Activated naive CD8-positive, alpha-beta T cell treated with anti-CD3 and anti-CD28 coated beads, Interleukin-2, amount 50 U/mL, for 16 hours (primary cell): ENCODE data around the gene PLCB1.
"Not testable (repeated sequence)": the region's sequence is repeated elsewhere in the genome, so short reads cannot be mapped to it uniquely, and the experiment has no call there.

ENCODE experiments used
- DNase-seq: peaks from one replicate; pipeline ENCODE4 v3.0.0-alpha.2; 2020; ENCODE audit warnings: low read depth, low spot score

The PLCB1 gene

DNA sequence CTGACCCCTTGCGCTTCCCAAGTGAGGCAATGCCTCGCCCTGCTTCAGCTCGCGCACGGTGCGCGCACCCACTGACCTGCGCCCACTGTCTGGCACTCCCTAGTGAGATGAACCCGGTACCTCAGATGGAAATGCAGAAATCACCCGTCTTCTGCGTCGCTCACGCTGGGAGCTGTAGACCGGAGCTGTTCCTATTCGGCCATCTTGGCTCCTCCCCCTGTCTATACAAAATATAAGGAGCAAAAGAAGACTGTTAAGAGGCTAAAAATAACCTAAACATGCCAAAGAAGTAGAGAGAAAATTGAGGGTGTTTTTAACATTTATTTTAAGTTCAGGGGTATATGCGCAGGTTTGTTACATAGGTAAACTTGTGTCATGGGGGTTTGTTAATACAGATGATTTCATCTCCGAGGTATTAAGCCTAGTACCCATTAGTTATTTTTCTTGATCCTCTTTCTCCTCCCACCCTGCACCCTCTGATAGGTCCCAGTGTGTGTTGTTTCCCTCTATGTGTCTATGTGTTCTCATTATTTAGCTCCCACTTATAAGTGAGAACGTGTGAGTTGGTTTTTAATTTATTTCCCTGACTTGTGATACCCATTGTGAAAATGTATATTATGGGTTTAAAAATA, 469.0 kb downstream of the PLCB1 start:
- not testable (repeated sequence) for DNase-seq

DNA sequence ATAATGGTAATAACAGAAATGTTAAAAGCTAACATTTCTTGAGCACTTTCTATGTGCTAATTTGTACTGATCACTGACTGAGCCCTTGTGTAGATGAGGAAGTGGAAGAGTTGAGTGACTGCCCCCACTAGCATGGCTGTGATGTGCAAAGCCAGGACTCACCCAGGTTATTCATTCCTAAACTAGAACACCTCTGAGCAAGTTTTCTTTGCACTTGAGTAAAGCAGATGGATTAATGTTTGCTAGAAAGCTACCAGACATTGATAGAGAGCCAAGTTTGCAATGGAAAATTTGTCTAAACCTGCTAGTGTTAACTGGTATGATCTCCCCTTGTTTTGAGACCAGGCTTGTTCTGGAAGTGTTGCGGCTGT, 469.5 kb downstream of the PLCB1 start:
- no peak for DNase-seq

DNA sequence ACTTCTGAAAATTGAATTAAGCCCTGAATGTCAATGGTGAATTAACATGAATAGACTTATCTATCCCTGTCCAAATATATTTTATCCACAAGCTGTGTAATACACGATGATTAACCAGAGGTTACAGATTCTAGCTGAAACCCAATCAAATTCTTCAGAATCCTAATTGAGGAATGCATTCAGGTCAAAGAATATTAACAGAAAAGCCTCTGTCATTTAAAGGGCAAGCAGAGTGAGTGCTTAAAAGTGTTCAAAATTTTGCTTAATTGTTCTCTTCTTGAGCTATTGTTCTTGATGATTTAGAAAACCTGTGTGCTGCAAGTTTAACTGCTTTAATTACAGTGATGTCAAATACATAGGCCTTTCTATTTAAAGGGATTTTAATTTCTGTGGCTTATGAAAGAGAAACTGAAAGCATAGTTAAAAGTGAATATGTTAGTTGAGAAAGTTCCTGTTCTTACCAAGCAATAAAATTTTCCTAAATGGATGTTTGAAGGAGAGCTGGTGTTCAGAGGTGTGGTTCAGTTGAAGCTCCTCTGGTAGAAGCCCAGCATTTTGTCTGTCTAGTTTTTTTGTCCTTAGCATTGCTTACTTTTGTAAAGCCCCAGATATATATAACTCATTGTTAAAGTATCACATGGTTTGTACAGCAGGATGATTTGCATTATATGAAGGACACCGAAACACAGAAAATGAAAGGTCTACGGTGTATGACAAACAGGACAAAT, 470.5 kb downstream of the PLCB1 start:
- DNase-seq = no peak

DNA sequence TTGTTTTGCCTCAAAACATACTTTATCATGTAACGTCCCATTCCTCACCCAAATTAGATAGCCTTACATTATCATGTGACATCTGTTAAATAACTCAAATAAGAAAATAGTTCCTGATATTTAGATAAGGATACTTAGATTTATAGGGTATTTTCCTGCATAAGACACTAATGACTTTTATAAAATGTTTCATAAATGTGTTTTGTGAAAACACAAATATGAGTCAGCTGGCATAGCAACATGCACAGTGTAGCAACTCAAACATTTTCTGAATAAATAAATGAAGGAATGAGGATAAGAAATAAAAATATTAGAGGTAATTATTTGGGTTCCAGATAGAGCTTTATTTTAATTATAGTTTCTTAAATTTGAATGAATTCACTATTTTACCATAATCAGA, 476.4 kb downstream of the PLCB1 start:
- DNase-seq = no peak

DNA sequence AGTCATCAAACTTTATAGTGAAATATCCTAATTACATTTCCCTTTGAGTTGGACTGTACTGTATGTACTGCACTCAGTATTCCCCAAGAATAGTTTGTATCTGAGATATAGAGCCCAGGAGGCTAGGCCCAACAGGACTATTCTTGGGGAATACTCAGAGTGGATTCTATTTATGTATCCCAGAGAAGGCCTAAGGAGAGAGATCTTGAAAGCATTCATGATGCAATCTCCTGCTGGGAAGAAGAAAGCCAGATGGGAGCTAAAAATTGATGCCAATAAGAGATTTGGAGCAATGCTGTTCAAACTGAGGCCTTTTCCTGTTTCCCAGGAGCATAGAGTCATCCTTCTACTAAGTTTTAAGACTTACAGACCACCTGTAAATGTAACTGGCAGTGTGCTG, 484.7 kb downstream of the PLCB1 start:
- no peak for DNase-seq

DNA sequence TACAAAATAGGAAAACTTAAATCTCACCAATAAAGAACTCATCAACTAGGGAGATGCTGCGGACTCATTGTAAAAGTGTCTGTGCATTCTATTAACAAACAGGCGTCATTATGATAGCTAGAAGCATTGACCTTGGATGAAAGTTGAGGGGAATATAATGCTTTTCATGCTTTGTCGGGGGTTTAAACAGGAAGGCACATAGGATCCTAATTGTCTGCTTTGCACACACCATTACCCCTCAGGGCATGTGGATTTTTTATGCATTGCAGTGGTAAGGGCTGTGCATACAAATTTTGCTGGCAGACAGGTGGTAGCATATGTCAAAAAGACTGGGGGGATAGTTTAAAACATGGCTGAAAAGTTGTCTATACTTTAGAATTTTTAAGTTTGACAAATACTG, 488.9 kb downstream of the PLCB1 start:
- DNase-seq = no peak

DNA sequence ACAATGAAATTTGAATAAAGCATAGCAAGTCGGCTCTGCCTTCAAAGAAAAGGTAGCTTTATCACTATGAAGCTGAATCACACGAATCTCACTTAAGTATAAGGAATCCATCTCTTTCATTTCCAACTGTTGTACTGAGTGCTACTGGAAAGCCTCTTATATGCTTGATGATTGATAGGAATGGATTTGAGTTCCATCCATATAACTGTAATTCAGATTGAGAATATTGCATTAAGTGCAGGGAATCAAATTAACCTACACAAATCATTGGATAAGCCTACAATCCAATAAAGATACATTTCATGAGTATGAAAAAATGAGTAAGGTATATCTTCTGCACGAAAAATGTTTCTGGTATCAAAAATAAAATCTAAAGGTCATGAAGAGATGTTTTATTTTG, 492.0 kb downstream of the PLCB1 start:
- DNase-seq = no peak

DNA sequence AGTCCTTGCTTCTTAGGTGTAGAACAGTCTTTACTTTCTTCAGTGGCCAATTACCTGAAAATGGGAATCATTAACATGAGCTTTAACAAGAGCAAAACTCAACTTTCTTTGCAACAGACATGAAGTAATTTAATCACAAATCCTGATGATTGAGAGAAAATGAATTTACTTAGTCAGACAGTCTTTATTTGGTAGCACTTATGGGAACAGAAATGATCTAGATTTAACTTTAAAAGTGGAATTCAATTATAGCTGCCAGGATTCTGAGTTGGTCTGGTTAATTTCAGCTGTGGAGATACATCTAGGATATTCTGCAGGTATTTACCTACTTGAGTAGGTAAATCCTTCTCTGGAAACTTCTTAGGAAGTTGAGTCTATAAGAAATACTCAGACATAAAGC, 492.6 kb downstream of the PLCB1 start:
- no peak for DNase-seq

DNA sequence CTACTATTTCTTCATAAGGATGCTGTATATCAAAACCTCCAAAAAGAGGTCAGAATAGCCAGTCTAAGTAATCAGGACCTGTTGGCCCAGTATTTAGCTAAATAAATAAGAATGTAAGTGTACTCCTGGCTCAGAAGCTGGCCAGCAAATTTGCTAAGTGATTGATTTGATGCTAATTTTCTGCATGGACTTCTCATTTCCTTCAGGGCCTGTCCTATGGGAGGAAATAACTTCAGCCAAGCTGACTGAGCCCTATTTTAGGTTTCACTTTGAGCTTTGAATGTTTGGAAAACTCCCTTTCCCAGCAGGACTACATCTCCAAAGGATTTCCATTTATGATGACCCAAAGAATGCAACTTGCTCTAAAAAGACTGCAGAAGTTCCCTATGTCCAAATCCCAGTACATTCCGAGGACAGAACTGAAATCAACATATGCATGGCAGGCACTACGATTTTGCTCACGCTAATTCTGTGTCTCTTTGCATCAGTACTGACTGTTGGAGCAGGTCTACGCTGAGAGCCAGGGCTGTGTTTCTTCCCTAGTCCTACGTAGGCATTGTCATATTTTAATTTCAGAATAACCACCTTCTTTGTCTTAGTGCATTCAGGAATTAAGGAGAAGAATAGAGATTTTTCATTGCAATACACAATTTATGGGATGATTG, 495.4 kb downstream of the PLCB1 start:
- DNase-seq = no peak

DNA sequence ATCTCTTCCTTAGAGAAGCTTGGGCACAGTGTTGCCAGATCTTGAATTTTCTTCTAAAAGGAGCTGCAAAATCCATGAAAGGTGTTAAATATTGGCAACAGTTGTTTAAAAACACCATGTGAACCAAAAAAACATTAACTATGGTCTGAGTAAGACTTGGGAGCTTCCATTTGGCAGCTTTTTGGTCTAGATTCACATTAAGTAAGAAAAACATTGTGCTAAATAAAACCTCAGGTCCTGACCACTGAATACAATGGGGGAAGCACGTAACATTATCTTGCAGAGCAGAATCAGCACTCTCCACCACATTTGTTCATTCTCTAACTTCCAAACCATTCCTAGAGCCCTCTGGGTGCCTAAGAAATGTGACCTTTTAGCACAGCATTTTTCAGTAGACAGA, 499.2 kb downstream of the PLCB1 start:
- DNase-seq = no peak

DNA sequence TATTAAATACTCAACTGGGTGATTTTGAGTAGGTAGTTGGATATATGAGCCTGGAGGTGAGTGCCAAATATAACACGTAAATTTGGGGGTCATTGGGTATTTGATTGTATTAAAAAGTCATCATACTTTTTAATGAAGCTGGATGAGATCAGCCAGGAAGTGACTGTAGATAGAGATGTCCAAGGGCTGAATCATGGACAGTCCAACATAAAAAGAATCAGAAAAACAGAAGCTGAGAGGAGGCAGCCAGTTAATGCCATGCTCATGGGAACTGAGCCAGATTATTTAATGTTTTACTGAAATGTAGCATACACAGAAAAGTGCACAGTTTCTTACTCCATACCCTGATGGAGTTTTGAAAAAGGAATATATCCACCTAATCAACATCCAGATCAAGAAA, 501.3 kb downstream of the PLCB1 start:
- DNase-seq = no peak

DNA sequence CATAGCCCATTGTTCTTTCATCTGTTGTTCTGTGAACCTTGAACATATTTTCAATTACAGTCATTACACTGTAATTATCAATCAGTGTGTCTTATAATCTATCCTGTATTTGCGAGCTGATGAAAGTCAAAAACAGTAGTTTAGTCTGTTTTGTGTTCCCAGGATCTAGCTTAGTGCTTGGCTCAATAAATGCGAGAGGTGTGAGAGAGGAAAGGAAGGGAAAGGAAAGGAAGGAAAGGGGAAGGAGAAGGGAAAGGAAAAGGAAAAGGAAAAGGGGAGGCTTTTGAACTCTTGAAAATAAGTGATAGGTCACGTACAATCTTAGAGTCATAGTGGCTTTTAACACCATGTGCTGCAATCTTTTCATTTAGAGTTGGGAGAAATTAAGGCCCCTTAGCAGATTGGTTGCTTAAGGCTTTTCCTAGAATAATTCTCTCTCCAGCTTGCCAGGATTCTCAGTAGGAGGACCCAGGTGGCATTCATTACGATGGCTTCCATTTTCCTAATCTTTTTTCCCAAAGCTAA, 503.0 kb downstream of the PLCB1 start:
- no peak for DNase-seq

DNA sequence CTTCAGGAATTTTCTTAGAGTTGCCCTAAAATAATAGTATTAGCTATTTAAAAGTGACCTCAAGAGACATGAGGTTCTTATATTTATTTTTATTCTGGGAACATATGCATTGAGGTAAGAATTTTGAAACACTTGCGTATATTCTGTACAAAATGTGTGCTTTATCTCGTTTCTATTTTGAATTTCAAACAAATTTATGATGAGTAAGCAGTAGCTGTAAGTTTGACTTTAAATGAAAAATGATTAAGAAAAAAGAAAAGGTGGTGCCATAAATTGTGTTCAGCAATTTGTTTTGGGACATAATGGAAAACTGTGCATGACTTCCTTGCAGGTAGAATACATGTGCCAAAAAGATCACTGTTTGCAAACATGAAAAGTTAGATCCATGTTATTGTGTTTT, 503.8 kb downstream of the PLCB1 start:
- no peak for DNase-seq

DNA sequence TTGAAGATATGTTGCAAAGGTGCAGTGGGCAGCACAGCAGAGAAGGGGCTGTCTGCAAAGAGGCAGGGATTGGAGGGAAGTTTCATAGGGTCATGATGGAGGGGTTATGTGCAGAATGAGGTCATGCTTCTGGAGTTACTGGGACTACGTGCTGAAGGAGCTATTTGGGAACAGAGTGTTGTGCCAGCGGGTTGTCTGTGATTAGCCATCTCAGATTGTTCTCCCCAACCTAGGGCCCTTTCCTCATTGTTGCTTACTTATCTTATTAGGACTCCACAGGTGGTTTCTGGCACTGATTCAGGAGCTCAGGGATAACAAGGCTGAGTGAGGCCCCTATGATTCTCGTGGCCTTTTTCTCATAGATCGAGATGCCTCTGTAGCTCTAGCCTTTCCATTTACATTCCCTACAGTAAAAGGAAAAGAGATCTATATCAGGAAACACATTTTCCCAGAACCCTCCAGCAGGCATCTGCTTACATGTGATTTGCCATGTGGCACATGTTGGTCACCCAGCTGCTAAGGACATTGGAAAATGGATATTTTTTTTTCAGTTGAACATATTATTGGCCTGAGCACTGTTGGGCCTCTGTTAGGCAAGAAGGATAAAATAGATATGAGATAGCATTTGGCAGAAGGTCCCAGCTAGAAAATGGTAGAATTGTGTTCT, 507.2 kb downstream of the PLCB1 start:
- DNase-seq = no peak

DNA sequence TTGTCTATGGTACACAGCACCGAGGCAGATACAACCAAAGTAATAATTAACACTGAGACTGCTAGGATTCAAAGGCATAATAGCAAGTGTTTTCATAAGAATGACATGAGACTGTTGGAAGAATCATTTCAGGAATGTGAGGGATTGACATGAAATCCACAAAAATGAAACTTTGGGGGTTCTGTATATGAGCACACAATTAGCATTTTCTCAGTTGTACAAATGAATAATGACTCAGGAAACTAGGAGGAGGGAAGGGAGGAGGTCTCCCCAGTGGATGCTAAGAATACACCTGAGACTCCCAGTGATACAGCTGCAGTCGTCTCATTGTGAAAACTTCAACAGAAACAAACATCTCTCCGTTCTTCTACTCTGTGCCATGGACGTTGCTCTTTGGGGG, 508.4 kb downstream of the PLCB1 start:
- DNase-seq = no peak

DNA sequence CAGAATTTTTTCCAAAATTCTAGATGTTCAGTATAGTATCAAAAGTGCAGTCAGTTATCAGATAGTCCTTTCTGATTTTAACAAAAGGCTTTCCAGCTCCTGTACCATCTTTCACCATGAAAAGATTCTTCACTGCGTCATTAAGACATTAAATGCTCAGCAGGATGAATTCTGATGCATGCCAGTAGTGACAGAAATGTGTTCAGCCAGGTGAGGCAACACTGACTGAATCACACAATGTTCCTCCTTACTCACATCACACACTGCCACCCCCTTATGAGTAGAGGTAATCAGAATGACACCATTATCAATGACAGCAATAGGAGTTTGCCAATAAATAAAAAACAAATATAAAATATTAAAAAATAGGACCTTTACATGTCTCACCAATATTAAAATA, 510.2 kb downstream of the PLCB1 start:
- DNase-seq = no peak

DNA sequence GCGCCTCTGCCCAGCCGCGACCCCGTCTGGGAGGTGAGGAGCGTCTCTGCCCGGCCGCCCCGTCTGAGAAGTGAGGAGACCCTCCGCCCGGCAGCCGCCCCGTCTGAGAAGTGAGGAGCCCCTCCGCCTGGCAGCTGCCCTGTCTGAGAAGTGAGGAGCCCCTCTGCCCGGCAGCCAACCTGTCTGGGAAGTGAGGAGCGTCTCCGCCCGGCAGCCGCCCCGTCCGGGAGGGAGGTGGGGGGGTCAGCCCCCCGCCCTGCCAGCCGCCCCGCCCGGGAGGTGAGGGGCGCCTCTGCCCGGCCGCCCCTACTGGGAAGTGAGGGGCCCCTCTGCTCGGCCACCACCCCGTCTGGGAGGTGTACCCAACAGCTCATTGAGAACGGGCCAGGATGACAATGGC, 512.4 kb downstream of the PLCB1 start:
- not testable (repeated sequence) for DNase-seq

DNA sequence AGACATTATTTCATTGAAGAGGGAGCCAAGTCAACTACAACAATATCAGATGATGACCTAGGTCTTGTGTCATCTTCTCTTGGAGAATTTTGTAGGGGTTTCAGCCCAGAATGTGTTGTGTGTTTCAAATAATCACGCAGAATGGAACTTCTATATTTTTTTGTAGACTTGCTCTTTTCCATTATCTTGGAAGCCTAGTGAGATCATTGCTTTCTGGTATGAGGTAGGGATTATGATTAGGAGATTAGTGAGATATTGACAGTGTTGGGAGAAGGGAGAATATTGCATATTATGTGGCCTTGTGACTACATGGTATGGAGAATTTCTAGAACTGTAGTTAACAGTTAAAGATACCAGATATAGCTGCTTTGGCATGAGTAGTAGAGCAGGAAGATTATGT, 513.3 kb downstream of the PLCB1 start:
- no peak for DNase-seq

DNA sequence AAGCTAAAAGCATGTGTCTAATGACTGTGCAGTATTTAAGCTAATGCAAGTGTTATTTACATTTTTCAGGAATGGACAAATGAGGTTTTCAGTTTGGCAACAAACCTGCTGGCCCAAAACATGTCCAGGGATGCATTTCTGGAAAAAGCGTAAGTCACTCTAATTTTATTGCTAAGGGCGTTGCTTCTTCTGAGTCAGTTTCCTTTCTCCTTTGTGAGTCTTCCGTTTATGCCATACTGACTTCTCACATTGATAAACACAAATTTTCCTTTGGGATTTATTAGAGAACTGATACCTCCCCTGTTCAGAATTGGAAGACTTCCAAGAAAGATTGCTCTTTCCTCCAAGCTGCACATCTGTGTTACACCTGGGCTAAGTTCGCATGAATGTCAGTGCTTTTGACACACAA, 514.0 kb downstream of the PLCB1 start:
- DNase-seq = no peak

DNA sequence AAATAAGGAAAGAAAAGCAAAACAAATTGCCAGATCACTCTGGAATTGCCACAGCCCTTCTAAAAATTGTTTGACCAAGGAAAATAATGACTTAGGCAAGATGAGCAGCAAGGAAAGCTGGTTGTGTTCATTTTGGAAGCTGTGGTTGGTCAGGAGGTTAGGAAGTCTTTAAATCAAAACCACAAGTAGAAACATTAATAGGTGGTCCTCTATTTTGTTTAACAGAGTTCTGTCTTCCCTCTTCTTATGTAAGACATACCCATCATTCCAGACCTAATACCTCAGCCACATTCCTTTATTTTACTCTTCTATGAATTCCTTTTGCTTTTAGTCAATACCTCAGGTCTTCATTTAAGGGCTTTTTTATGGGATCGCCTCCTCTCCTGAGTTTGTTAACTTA, 514.6 kb downstream of the PLCB1 start:
- DNase-seq = no peak

DNA sequence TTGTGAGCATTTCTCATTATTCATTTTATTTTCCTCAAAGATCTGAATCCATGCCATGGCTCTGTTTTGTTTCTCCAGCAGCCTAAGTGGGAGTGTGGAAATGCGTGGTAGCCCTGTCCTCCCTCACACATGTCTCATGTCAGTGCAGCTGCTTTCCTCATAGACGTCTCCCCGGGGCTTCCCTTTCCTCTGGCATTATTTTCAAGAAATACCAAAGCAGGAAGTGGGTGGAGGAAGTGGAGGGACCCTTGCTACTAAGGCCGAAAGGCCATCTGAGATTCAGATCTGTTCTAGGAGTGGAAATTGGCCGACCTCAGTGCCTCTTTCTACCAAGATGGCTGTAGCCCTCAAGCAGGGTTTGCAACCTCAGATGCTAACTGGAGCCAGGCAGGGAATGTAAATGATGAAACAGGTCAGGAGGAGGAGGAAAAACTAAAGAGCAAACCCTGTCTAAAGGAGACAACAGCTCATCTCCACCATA, 515.9 kb downstream of the PLCB1 start:
- DNase-seq = no peak

DNA sequence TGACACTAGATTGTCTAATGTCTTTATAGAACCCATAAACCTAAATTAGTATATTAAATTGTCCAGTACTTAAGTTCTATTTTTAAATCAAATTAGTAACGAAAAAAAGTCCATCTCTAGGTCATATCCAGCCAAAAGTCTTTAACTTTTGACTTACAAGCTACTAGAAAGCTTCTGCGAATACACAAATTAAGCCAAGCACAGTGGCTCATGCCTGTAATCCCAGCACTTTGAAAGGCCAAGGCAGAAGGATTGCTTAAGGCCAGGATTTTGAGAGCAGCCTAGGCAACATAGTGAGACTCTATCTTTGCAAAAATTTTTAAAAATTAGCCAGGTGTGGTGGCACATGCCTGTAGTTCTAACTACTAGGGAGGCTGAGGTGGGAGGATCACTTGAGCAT, 516.4 kb downstream of the PLCB1 start:
- no peak for DNase-seq
